Measurements from ENCODE around the gene HMG20B.

GRCh38 chr19:3604987-3605343 is 32.2 kb downstream of the HMG20B start:
- no peak for TF ChIP-seq POLR2A (IDR thresholded peaks at IDR 0.05)
- no peak for TF ChIP-seq CTCF (IDR thresholded peaks at IDR 0.05)
